ENCODE results near the gene CHD9.

Gene CHD9

GRCh38 chr16:53356478-53357207, 301.9 kb downstream of the CHD9 start:
- no peak for DNase-seq (ENCODE audit: low read depth)
- peak; percentile 11 for TF ChIP-seq CTCF (conservative IDR thresholded peaks at IDR 0.05; ENCODE audit: low read depth, low read length)
- H3K4me3 ChIP-seq (ENCODE audit: low read length), result no peak overlapping the region

GRCh38 chr16:53357208-53357586, 302.4 kb downstream of the CHD9 start:
- H3K4me3 ChIP-seq (ENCODE audit: low read length), result no peak overlapping the region
- no peak for DNase-seq (ENCODE audit: low read depth)
- no peak for TF ChIP-seq CTCF (conservative IDR thresholded peaks at IDR 0.05; ENCODE audit: low read depth, low read length)

- no peak for TF ChIP-seq CTCF (conservative IDR thresholded peaks at IDR 0.05; ENCODE audit: low read depth, low read length)
- H3K4me3 ChIP-seq (ENCODE audit: low read length), result no peak overlapping the region
- DNase-seq (ENCODE audit: low read depth), result no peak
Measured at GRCh38 chr16:53357955-53358354, 303.2 kb downstream of the CHD9 start.

- DNase-seq (ENCODE audit: low read depth), result no peak
- no peak overlapping the region for H3K4me3 ChIP-seq (ENCODE audit: low read length)
- no peak for TF ChIP-seq CTCF (conservative IDR thresholded peaks at IDR 0.05; ENCODE audit: low read depth, low read length)
Measured at GRCh38 chr16:53358884-53359283, 304.1 kb downstream of the CHD9 start.

GRCh38 chr16:53369921-53370320, 315.1 kb downstream of the CHD9 start:
- TF ChIP-seq CTCF (conservative IDR thresholded peaks at IDR 0.05; ENCODE audit: low read depth, low read length), result no peak
- DNase-seq (ENCODE audit: low read depth), result no peak

GRCh38 chr16:53370827-53371226, 316.0 kb downstream of the CHD9 start:
- TF ChIP-seq CTCF (conservative IDR thresholded peaks at IDR 0.05; ENCODE audit: low read depth, low read length), result no peak
- H3K4me3 ChIP-seq (ENCODE audit: low read length), result no peak overlapping the region
- DNase-seq (ENCODE audit: low read depth), result no peak

More at GRCh38 chr16:53369921-53370320, 315.1 kb downstream of the CHD9 start:
- no peak overlapping the region for H3K4me3 ChIP-seq (ENCODE audit: low read length)

All from retinal pigment epithelial cell (primary cell).